ENCODE measurements around the gene NT5M.
"Not testable (repeated sequence)": the region's sequence is repeated elsewhere in the genome, so short reads cannot be mapped to it uniquely, and the experiment has no call there.

Gene NT5M

DNA sequence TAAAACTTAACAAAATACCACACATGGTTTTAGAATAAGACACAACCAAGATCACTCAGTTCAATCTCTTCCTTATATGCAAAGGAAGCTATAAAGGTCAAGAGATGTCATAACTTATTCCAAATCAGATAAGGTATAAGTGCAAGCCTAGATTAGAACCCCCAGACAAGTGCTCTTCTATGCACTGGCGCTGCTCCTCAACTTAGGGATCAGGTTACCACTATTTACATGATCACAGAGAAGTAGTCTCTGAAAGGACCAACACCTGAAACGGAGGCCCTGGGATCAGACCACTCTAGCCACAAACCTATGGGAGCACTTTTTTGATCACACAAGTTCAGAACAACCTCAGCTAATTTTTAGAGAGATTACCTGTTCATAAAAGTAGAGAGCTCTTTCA, 38.7 kb upstream of the NT5M start:
- no peaks in the 10 kb centered on the region for H3K9me2 ChIP-seq (replicated peaks; ENCODE audit: insufficient read depth, low read length)
- no peaks in the 10 kb centered on the region for H3F3A ChIP-seq (ENCODE audit: insufficient read depth)
- H3K79me2 ChIP-seq (ENCODE audit: insufficient read depth, low read length): no peaks in the 10 kb centered on the region; the same call in 1 of the 2 replicates
- H3K4me3 ChIP-seq (ENCODE audit: insufficient read depth, low read length, poor library complexity, severe bottlenecking): no peak overlapping the region
- no peak overlapping the region for H3K27ac ChIP-seq (ENCODE audit: low read depth, low read length)
- H4K20me1 ChIP-seq (ENCODE audit: low read depth, low read length): no peaks in the 10 kb centered on the region
- no peak overlapping the region for H2AFZ ChIP-seq (ENCODE audit: low read depth, low read length, severe bottlenecking)
- no peak overlapping the region for H3K9ac ChIP-seq (ENCODE audit: low read length)
- H3K36me3 ChIP-seq (ENCODE audit: low read length): peaks cover 43% of the 10 kb centered on the region
- no peak overlapping the region for H3K4me2 ChIP-seq (ENCODE audit: low read depth, low read length, poor library complexity, severe bottlenecking)
- H3K27me3 ChIP-seq (ENCODE audit: low read length): no peaks in the 10 kb centered on the region
- no peaks in the 10 kb centered on the region for H3K9me3 ChIP-seq (ENCODE audit: insufficient read depth, low read length)
- TF ChIP-seq EZH2phosphoT487 (conservative IDR thresholded peaks at IDR 0.05; ENCODE audit: low read length): no peak
- TF ChIP-seq, protein P1, sequence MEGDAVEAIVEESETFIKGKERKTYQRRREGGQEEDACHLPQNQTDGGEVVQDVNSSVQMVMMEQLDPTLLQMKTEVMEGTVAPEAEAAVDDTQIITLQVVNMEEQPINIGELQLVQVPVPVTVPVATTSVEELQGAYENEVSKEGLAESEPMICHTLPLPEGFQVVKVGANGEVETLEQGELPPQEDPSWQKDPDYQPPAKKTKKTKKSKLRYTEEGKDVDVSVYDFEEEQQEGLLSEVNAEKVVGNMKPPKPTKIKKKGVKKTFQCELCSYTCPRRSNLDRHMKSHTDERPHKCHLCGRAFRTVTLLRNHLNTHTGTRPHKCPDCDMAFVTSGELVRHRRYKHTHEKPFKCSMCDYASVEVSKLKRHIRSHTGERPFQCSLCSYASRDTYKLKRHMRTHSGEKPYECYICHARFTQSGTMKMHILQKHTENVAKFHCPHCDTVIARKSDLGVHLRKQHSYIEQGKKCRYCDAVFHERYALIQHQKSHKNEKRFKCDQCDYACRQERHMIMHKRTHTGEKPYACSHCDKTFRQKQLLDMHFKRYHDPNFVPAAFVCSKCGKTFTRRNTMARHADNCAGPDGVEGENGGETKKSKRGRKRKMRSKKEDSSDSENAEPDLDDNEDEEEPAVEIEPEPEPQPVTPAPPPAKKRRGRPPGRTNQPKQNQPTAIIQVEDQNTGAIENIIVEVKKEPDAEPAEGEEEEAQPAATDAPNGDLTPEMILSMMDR (IDR thresholded peaks at IDR 0.05; ENCODE audit: insufficient read depth, low read length, poor library complexity, severe bottlenecking): no peak

DNA sequence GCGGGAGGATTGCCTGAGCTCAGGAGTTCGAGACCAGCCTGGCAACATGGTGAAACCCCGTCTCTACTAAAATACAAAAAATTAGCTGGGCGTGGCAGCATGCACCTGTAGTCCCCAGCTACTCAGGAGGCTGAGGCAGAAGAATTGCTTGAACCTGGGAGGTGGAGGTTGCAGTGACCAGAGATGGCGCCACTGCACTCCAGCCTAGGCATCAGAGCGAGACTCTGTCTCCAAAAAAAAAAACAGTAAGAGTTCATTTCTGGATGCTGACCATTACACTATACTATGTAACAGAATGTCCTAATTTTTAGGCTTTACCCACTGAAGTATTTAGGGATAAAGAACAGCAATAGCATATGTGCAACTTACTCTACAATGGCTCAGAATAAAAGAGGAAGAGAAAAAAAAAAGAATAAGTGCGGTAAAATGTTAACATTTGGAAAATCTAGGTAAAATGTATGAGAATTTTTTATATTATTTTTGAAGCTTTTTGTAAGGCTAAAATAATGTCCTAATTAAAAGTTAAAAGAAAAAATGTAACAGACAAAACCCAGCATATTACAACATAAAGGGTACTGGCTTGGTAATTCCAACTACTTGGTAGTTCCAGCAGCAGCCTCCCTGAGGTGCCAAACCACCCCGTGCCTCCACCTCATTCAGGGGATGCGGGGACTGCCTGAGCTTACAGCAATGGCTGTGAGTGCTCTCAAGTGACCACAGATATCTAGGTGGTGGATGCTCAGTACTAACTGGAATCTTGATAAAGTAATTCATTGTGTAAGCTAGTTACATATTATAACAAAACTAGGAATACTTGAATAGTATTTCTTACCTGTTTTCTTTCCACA, 33.0 kb upstream of the NT5M start:
- Histone ChIP-seq H3K36me3 (ENCODE audit: low read length) (peaks cover 42% of the 10 kb centered on the region), H3K9me2 (replicated peaks; ENCODE audit: insufficient read depth, low read length) (no peaks in the 10 kb centered on the region), H3K4me2 (ENCODE audit: low read depth, low read length, poor library complexity, severe bottlenecking) (no peak overlapping the region), H3K9me3 (ENCODE audit: insufficient read depth, low read length) (no peaks in the 10 kb centered on the region), H4K20me1 (ENCODE audit: low read depth, low read length) (0 out of 2 replicates have a peak, but pooled peaks cover 4% of the 10 kb centered on the region), H3K27ac (ENCODE audit: low read depth, low read length) (no peak overlapping the region), H3K79me2 (ENCODE audit: insufficient read depth, low read length) (peaks cover 29% of the 10 kb centered on the region), H2AFZ (ENCODE audit: low read depth, low read length, severe bottlenecking) (no peak overlapping the region), H3K4me3 (ENCODE audit: insufficient read depth, low read length, poor library complexity, severe bottlenecking) (no peak overlapping the region), H3K27me3 (ENCODE audit: low read length) (no peaks in the 10 kb centered on the region), H3F3A (ENCODE audit: insufficient read depth) (peaks cover 4% of the 10 kb centered on the region; the same call in 1 of the 2 replicates), H3K9ac (ENCODE audit: low read length) (no peak overlapping the region)
- no peak for TF ChIP-seq EZH2phosphoT487 (conservative IDR thresholded peaks at IDR 0.05; ENCODE audit: low read length)
- TF ChIP-seq, protein P1 (IDR thresholded peaks at IDR 0.05; ENCODE audit: insufficient read depth, low read length, poor library complexity, severe bottlenecking): no peak

DNA sequence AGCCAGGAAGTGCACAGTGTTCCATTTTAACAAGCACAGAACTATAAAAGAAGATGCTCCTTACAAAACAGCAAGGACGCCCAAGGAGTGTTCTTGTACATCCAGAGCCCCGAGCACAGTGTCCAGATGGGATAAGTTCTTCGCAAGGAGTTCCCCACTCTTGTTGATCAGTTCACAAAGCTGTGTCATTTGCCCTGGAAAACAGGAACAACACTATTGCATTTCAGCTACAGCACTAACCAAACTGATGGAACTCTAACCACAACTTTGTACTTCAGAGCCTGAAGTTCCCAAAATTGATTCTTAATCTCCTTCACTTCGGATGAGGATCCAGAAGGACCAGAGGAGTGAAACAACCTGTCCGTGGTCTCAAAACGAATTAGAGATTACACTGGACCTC, 27.2 kb upstream of the NT5M start:
- Histone ChIP-seq H3K9me3 (ENCODE audit: insufficient read depth, low read length) (no peaks in the 10 kb centered on the region), H3K9ac (ENCODE audit: low read length) (no peak overlapping the region), H3K4me3 (ENCODE audit: insufficient read depth, low read length, poor library complexity, severe bottlenecking) (no peak overlapping the region), H3K4me2 (ENCODE audit: low read depth, low read length, poor library complexity, severe bottlenecking) (no peak overlapping the region), H3F3A (ENCODE audit: insufficient read depth) (no peaks in the 10 kb centered on the region), H3K9me2 (replicated peaks; ENCODE audit: insufficient read depth, low read length) (no peaks in the 10 kb centered on the region), H3K27me3 (ENCODE audit: low read length) (no peaks in the 10 kb centered on the region), H4K20me1 (ENCODE audit: low read depth, low read length) (peaks cover 13% of the 10 kb centered on the region; the same call in 1 of the 2 replicates), H2AFZ (ENCODE audit: low read depth, low read length, severe bottlenecking) (no peak overlapping the region), H3K36me3 (ENCODE audit: low read length) (peaks cover 18% of the 10 kb centered on the region; the same call in 1 of the 2 replicates), H3K27ac (ENCODE audit: low read depth, low read length) (no peak overlapping the region), H3K79me2 (ENCODE audit: insufficient read depth, low read length) (peaks cover 81% of the 10 kb centered on the region)
- no peak for TF ChIP-seq EZH2phosphoT487 (conservative IDR thresholded peaks at IDR 0.05; ENCODE audit: low read length)
- TF ChIP-seq, protein P1 (IDR thresholded peaks at IDR 0.05; ENCODE audit: insufficient read depth, low read length, poor library complexity, severe bottlenecking): no peak

DNA sequence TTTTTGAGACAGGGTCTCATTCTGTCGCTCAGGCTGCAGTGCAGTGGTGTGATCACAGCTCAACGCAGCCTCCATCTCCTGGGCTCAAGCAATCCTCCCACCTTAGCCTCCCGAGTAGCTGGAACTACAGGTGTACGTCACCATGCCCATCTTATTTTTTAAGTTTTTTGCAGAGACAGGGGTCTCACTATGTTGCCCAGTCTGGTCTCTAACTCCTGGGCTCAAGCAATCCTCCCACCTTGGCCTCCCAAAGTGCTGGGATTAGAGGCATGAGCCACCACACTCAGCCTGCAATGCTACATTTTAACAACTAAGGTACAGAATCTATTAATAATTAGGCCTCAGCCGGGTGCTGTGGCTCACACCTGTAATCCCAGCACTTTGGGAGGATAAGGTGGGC, 25.7 kb upstream of the NT5M start:
- not testable (repeated sequence) for H3K9me3 ChIP-seq (ENCODE audit: insufficient read depth, low read length); H3K27me3 ChIP-seq (ENCODE audit: low read length); H3K9ac ChIP-seq (ENCODE audit: low read length); H3K9me2 ChIP-seq (replicated peaks; ENCODE audit: insufficient read depth, low read length); H3K27ac ChIP-seq (ENCODE audit: low read depth, low read length); H3K4me3 ChIP-seq (ENCODE audit: insufficient read depth, low read length, poor library complexity, severe bottlenecking); H3F3A ChIP-seq (ENCODE audit: insufficient read depth); H3K4me2 ChIP-seq (ENCODE audit: low read depth, low read length, poor library complexity, severe bottlenecking); H2AFZ ChIP-seq (ENCODE audit: low read depth, low read length, severe bottlenecking)
- Histone ChIP-seq H3K79me2 (ENCODE audit: insufficient read depth, low read length) (peaks cover 78% of the 10 kb centered on the region), H3K36me3 (ENCODE audit: low read length) (peaks cover 16% of the 10 kb centered on the region; the same call in 1 of the 2 replicates), H4K20me1 (ENCODE audit: low read depth, low read length) (peaks cover 13% of the 10 kb centered on the region; the same call in 1 of the 2 replicates)
